Activated T-cell treated with anti-CD3 and anti-CD28 coated beads, Interleukin-2, amount 50 U/mL, for 24 hours (primary cell): ENCODE data around the gene KLHL20.
"Not testable (repeated sequence)": the region's sequence is repeated elsewhere in the genome, so short reads cannot be mapped to it uniquely, and the experiment has no call there.

Source experiments
- DNase-seq: peaks from one replicate; pipeline ENCODE4 v3.0.0-alpha.2; 2020
- H3K27ac Mint-ChIP-seq: 2 replicates; pipeline ENCODE4 v1.8.0; 2020; ENCODE audit warnings: mild to moderate bottlenecking, mixed read lengths
- H3K27me3 Mint-ChIP-seq: 2 replicates; pipeline ENCODE4 v1.8.0; 2020; ENCODE audit warnings: mixed read lengths
- H3K36me3 Mint-ChIP-seq: 2 replicates; pipeline ENCODE4 v1.8.0; 2020; ENCODE audit warnings: low read depth, mixed read lengths
- H3K4me1 Mint-ChIP-seq: 2 replicates; pipeline ENCODE4 v1.8.0; 2020; ENCODE audit warnings: low read depth, mixed read lengths
- H3K4me3 Mint-ChIP-seq: 2 replicates; pipeline ENCODE4 v1.8.0; 2020; ENCODE audit warnings: mild to moderate bottlenecking, moderate library complexity, mixed read lengths
- H3K9me3 Mint-ChIP-seq: 2 replicates; pipeline ENCODE4 v1.8.0; 2020; ENCODE audit warnings: mixed read lengths

KLHL20 gene

GRCh38 chr1:173771560-173771959 lies 56.8 kb downstream of the KLHL20 start:
- Mint-ChIP-seq H3K27me3 (no peaks in the 10 kb centered on the region), H3K4me3 (no peak overlapping the region), H3K9me3 (no peaks in the 10 kb centered on the region), H3K4me1 (peaks cover 25% of the 10 kb centered on the region), H3K27ac (no peak overlapping the region), H3K36me3 (peaks cover 64% of the 10 kb centered on the region)
- DNase-seq: no peak

GRCh38 chr1:173775578-173776226 lies 60.9 kb downstream of the KLHL20 start:
- Mint-ChIP-seq H3K36me3 (peaks cover 75% of the 10 kb centered on the region), H3K27ac (no peak overlapping the region), H3K9me3 (no peaks in the 10 kb centered on the region), H3K27me3 (no peaks in the 10 kb centered on the region), H3K4me1 (peaks cover 2% of the 10 kb centered on the region), H3K4me3 (no peak overlapping the region)
- no peak for DNase-seq

GRCh38 chr1:173779936-173780335 lies 65.2 kb downstream of the KLHL20 start:
- no peak overlapping the region for H3K27ac Mint-ChIP-seq

DNA sequence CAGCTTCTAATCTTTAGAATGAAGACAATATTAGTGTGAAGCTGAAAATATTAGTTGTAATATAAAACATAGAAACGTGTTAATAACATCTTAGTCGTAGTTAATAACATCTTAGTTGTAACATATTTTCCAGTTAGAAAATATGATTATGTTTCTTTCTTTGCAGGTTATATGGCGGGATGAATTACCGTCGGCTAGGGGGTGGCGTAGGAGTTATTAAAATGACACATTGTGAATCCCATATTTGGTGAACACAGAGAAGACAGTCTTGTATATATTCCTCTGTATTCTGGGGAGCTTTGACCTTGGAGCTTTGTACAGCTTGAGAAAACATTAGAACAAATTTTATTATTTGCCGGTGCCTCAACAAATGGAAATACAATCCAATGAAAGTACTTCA lies 70.2 kb downstream of the KLHL20 start:
- Mint-ChIP-seq H3K27me3 (no peaks in the 10 kb centered on the region), H3K4me3 (no peak overlapping the region), H3K9me3 (no peaks in the 10 kb centered on the region), H3K27ac (no peak overlapping the region), H3K4me1 (no peaks in the 10 kb centered on the region), H3K36me3 (peaks cover 83% of the 10 kb centered on the region)
- DNase-seq: no peak

More at GRCh38 chr1:173779936-173780335, 65.2 kb downstream of the KLHL20 start:
- H3K4me1 Mint-ChIP-seq: no peaks in the 10 kb centered on the region
- no peaks in the 10 kb centered on the region for H3K9me3 Mint-ChIP-seq
- DNase-seq: no peak
- no peaks in the 10 kb centered on the region for H3K27me3 Mint-ChIP-seq
- peaks cover 90% of the 10 kb centered on the region for H3K36me3 Mint-ChIP-seq
- H3K4me3 Mint-ChIP-seq: no peak overlapping the region

- no peaks in the 10 kb centered on the region for H3K4me1 Mint-ChIP-seq
- H3K27me3 Mint-ChIP-seq: no peaks in the 10 kb centered on the region
- H3K36me3 Mint-ChIP-seq: peaks cover 51% of the 10 kb centered on the region
- H3K27ac Mint-ChIP-seq: no peak overlapping the region
- H3K4me3 Mint-ChIP-seq: no peak overlapping the region
- H3K9me3 Mint-ChIP-seq: no peaks in the 10 kb centered on the region
- DNase-seq: no peak
Measured at GRCh38 chr1:173789841-173790240, 75.1 kb downstream of the KLHL20 start.

- no peaks in the 10 kb centered on the region for H3K9me3 Mint-ChIP-seq
- no peaks in the 10 kb centered on the region for H3K4me1 Mint-ChIP-seq
- peaks cover 58% of the 10 kb centered on the region for H3K36me3 Mint-ChIP-seq
- H3K4me3 Mint-ChIP-seq: no peak overlapping the region
- DNase-seq: no peak
- H3K27me3 Mint-ChIP-seq: no peaks in the 10 kb centered on the region
- H3K27ac Mint-ChIP-seq: no peak overlapping the region
Measured at GRCh38 chr1:173798078-173798477, 83.3 kb downstream of the KLHL20 start.

GRCh38 chr1:173799995-173800394 lies 85.2 kb downstream of the KLHL20 start:
- H3K4me3 Mint-ChIP-seq, H3K27me3 Mint-ChIP-seq, H3K27ac Mint-ChIP-seq, DNase-seq, H3K4me1 Mint-ChIP-seq, H3K9me3 Mint-ChIP-seq: not testable (repeated sequence)
- H3K36me3 Mint-ChIP-seq: peaks cover 70% of the 10 kb centered on the region

DNA sequence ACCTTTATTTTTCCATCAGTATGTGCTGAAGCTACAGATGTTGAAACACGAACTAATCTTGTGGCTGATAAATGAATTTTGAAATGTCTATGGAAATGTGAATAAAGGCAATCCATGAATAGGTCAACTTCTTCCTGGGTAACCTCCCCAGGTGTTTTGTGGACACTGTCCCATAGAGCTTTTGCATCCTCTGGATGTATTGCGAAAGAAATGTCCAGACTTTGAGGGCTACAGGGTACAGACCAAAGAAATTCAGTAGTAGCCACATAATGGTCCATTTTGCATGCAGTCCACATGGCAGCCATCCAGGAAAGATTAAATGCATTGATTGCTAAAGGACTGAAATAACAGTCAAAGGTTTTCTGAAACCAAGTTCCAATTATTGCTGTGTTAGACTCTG lies 88.2 kb downstream of the KLHL20 start:
- no peak for DNase-seq
- Mint-ChIP-seq H3K27ac (no peak overlapping the region), H3K36me3 (peaks cover 78% of the 10 kb centered on the region), H3K27me3 (no peaks in the 10 kb centered on the region), H3K4me3 (no peak overlapping the region), H3K4me1 (no peaks in the 10 kb centered on the region), H3K9me3 (no peaks in the 10 kb centered on the region)

DNA sequence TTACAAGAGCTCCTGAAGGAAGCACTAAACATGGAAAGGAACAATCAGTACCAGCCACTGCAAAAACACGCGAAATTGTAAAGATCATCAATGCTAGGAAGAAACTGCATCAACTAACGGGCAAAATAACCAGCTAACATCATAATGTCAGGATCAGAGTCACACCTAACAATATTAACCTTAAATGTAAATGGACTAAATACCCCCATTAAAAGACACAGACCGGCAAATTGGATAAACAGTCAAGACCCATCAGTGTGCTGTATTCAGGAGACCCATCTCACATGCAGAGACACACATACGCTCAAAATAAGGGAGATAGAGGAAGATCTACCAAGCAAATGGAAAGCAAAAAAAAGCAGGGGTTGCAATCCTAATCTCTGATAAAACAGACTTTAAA lies 98.9 kb downstream of the KLHL20 start:
- H3K9me3 Mint-ChIP-seq, DNase-seq, H3K27me3 Mint-ChIP-seq, H3K4me3 Mint-ChIP-seq, H3K27ac Mint-ChIP-seq: not testable (repeated sequence)
- H3K4me1 Mint-ChIP-seq: peaks cover 24% of the 10 kb centered on the region
- H3K36me3 Mint-ChIP-seq: peaks cover 77% of the 10 kb centered on the region

DNA sequence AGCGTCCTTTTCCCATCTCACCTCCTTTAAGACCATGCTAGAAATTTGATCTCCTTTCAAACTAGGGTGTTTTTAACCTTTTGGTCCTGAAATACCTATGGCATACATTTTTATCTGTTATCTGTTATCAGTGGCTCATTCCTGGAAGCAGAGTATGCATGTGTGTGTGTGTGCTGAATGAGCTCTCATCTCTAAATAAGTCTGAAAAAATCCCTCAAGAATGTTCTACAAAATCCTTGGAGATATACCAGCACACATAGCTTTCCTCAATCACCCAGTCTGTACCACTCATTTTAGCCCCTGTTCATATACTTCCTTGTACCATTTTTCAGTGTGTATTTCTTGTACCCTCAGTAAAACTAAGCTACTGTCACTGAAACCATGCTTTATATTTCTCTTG lies 103.7 kb downstream of the KLHL20 start:
- peaks cover 51% of the 10 kb centered on the region for H3K4me1 Mint-ChIP-seq
- no peak overlapping the region for H3K4me3 Mint-ChIP-seq
- no peaks in the 10 kb centered on the region for H3K27me3 Mint-ChIP-seq
- no peak for DNase-seq
- H3K36me3 Mint-ChIP-seq: peaks cover 74% of the 10 kb centered on the region
- no peak overlapping the region for H3K27ac Mint-ChIP-seq
- no peaks in the 10 kb centered on the region for H3K9me3 Mint-ChIP-seq

GRCh38 chr1:173821680-173822079 lies 106.9 kb downstream of the KLHL20 start:
- Mint-ChIP-seq H3K27me3 (no peaks in the 10 kb centered on the region), H3K36me3 (peaks cover 71% of the 10 kb centered on the region), H3K4me1 (peaks cover 47% of the 10 kb centered on the region), H3K27ac (no peak overlapping the region), H3K9me3 (no peaks in the 10 kb centered on the region), H3K4me3 (peak overlapping the region; percentile 97)
- DNase-seq: no peak

DNA sequence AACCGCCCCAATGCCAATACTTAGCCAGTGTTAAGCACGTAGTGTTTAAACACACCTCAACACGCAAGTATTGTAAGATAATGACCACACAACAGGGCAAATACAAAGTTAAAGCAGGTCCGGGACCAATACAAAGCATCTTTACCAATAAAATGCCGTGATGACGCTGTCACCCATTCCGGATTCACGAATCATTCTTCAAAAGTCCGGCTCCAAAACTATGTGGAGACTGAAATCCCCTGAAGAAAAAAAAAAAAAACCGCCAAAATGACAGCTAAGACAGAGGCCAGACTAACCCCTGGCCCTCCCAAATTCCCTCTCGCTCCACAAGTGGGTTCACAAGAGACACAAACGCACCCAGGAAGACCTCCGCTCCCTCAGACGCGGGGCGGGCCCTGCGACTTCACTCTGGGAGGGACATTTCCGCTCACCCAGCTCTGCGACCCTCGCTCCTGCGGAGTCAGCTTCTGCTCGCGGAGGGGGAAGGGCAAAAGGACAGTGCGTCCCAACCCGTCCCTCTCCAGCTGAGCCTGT lies 109.1 kb downstream of the KLHL20 start:
- Mint-ChIP-seq H3K4me1 (peaks cover 57% of the 10 kb centered on the region), H3K27ac (peak overlapping the region; percentile 100), H3K27me3 (no peaks in the 10 kb centered on the region), H3K4me3 (peak overlapping the region; percentile 97), H3K36me3 (peaks cover 71% of the 10 kb centered on the region), H3K9me3 (no peaks in the 10 kb centered on the region)
- DNase-seq: no peak

GRCh38 chr1:173824315-173825081 lies 109.7 kb downstream of the KLHL20 start, which contains the start of the genes CENPL and DARS2:
Gene CENPL, minus strand, starts transcription at chr1:173824883. Its CDS starts 13,584 bp downstream, at chr1:173811299.
Gene DARS2, plus strand, starts transcription at chr1:173824673. Its CDS starts 557 bp downstream, at chr1:173825230.
- peak within 1 kb of the TSS; percentile 97 for H3K4me3 Mint-ChIP-seq
- no peaks in the 10 kb centered on the region for H3K9me3 Mint-ChIP-seq
- peaks cover 60% of the 10 kb centered on the region for H3K4me1 Mint-ChIP-seq
- H3K27ac Mint-ChIP-seq: peak within 1 kb of the TSS; percentile 100
- DNase-seq: peak; percentile 91
- peaks cover 72% of the 10 kb centered on the region for H3K36me3 Mint-ChIP-seq
- no peaks in the 10 kb centered on the region for H3K27me3 Mint-ChIP-seq

DNA sequence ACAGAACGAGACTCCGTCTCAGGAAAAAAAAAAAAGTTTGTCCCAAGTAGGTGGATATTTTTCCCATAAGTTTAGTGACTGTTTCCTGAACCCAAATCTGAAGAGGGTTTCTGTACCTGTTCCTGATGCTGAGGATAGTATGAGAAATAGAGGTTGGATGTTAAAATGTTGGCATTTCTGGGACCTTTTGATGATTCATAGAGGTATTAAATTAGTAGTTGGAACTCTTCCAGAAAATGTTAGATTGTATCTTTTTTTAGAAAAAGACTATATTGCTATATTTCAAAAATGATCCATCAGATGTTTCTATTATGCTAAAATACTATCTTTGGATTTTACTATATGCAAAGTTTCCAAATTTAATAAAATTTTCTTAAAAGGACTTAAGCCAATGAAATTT lies 112.8 kb downstream of the KLHL20 start:
- Mint-ChIP-seq H3K36me3 (peaks cover 73% of the 10 kb centered on the region), H3K9me3 (no peaks in the 10 kb centered on the region), H3K27ac (peak overlapping the region; percentile 63), H3K4me1 (peaks cover 36% of the 10 kb centered on the region), H3K27me3 (no peaks in the 10 kb centered on the region), H3K4me3 (peak overlapping the region; percentile 97)
- DNase-seq: no peak

- H3K27me3 Mint-ChIP-seq: no peaks in the 10 kb centered on the region
- H3K4me1 Mint-ChIP-seq: peaks cover 8% of the 10 kb centered on the region
- no peaks in the 10 kb centered on the region for H3K9me3 Mint-ChIP-seq
- DNase-seq: no peak
- no peak overlapping the region for H3K27ac Mint-ChIP-seq
- H3K36me3 Mint-ChIP-seq: peaks cover 75% of the 10 kb centered on the region
- H3K4me3 Mint-ChIP-seq: no peak overlapping the region
Measured at GRCh38 chr1:173832748-173833147, 118.0 kb downstream of the KLHL20 start.
